HG03095 (cell line): ENCODE results near the gene SMAP1.

ENCODE experiments used
- ATAC-seq: cut with Tn5 transposase; IDR thresholded peaks from one replicate; pipeline ENCODE4 v1.9.1; 2021; ENCODE audit warnings: moderate library complexity; ENCODE audit not compliant: unreplicated experiment

The SMAP1 gene

DNA sequence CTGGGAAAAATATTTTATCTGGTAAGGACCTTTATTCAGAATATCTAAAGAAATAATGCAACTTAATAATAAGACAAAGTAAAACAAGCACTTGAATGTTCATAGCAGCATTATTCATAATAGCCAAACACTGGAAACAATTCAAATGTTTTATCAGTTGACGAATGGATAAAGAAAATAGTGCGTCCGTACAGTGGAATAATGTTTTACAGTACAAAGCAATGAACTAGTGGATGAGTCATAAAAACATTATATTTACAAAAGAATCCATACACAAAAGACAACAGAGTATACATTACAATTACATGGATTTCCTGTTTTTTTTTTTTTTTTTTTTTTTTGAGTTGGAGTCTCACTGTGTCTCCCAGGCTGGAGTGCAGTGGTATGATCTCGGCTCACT, 12.7 kb downstream of the SMAP1 start:
- ATAC-seq: no peak

GRCh38 chr6:70684794-70685493, 17.3 kb downstream of the SMAP1 start:
- no peak for ATAC-seq

DNA sequence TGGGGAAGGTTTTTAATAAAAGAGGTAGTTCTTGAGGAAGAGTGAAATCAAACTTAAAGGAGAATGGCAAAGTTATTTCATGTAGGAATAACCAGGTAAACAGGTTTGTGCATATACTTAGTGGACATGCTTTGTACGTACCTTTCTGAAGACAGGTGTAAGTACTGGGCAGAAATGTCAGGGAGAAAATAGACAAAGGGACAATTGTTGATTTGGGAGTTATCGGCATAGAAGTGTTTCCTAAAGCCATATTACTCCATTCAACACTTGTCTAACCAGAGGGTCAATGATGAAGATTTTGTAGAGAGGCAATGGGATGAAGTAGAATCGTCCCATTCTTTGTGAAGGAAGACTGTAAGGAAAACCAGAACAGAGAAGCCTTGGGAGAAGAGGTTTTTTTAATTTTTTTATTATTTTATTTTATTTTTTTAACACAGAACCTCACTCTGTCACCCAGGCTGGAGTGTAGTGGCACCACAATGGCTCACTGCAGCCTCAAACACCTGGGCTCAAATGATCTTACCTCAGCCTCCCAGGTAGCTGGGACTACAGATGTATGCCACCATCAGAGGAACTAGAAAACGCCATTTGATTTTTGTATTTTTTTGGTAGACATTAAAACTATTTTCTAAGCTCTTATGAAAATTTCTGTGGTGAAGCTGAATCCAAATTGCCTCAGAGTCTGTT, 18.0 kb downstream of the SMAP1 start:
- ATAC-seq: no peak

GRCh38 chr6:70686548-70687133, 19.0 kb downstream of the SMAP1 start:
- no peak for ATAC-seq

DNA sequence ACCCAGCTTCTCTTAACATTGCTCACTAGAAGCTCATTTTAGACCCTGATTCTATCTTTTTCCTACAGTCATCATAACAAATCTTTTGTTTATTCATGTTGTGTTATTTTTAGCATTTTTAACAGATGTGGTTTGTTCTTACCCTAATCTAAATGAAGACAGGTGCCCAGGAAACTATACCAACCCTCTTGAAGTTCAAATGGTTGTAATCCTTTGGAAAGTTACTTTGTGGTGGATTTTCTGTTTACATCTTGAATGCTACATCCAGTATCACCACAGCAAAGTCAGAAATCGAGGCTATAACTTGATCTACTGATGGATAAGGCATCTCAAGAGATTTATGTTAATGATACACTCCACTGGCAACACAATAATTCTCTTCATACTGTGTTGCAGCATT, 26.2 kb downstream of the SMAP1 start:
- no peak for ATAC-seq

- ATAC-seq: no peak
Observed at GRCh38 chr6:70694371-70694770, 26.7 kb downstream of the SMAP1 start.

DNA sequence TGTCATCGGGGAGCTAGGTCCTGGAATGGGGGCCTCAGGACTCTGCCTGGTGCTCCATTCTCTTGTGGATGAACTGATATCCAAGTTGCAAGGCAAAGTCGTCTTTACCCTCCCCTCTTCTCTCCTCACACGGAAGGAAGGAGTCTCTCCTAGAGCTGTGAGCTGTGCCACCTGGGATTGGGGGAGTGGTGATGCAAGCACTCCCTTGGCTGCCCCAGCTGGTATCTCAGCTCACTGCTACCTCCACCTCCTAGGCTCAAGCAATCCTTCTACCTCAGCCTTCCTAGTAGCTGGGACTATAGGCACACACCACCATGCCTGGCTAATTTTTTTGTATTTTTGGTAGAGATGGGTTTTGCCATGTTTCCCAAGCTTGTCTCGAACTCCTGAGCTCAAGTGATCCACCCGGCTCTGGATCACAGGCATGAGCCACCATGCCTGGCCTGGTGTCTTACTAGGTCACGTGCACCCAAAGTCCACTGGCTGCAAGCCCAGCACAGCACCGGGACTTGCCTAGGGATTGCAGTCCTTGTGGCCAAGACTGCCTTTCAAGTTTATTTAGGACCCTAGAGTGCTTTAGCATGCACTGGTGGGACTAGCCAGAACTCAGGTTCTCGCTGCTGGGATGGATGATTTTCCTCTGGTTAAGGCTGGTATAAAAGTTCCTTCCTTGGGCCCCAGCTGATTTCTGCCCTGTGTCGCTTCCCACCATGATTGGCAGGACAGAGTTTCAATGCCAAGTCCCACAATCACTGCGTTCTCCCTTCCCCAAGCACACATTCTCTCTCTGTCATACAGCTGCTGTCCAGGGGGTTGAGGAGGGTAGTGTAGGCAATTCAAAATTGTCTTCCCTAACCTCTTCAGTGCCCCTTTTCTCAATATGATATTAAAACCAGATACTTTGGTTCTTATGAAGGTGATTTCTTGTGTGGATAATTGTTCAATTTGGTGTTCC, 33.5 kb downstream of the SMAP1 start:
- ATAC-seq: no peak

DNA sequence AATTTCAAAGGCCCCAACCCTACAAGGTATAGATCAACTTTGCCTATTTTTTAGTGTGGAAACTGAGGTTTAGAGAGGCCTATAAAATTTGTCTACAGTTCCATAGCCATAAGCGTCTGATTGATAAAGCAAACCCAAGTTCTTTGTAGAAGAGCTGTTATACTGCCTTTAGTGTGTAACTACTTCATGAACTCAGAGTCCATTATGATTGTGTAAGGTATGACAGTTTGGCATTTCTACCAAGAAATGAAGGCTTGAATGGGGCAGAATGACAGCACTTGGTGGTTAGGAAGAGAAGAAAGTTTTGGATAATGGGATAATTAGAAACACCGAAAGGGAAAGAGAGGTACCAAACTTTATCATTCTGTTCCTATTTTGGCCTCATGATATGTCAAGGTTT, 38.1 kb downstream of the SMAP1 start:
- ATAC-seq: no peak

DNA sequence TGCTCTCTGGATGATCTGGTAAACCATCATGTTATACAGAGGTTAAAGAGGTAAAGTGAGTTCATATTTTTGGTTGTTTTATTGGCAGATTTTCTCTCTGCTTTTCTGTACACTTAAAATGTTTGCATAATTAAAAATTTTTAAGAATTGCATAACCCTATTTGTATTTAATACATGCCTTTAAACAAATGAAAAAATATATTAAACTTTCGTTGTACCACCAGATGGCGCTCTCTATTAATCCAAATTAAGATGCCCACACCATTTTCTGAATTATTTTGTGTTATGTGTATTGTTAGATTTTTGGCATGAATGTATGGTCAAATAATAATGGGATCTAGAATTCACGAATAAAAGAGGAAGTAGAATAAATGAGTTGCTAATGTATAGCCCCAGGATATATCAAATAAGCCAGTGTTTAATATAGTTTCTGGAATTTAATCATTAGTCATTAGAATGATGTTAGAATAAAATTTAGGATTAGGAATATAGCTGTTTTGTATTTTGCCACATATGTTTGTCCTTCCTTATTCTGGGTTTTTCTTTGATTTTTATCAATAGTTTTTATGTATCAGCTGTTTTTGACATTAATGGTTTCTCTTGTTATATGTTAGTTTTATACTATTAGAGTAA, 38.9 kb downstream of the SMAP1 start:
- ATAC-seq: no peak

GRCh38 chr6:70707893-70708292, 40.2 kb downstream of the SMAP1 start:
- no peak for ATAC-seq

- ATAC-seq: no peak
Observed at GRCh38 chr6:70708448-70708847, 40.8 kb downstream of the SMAP1 start.

DNA sequence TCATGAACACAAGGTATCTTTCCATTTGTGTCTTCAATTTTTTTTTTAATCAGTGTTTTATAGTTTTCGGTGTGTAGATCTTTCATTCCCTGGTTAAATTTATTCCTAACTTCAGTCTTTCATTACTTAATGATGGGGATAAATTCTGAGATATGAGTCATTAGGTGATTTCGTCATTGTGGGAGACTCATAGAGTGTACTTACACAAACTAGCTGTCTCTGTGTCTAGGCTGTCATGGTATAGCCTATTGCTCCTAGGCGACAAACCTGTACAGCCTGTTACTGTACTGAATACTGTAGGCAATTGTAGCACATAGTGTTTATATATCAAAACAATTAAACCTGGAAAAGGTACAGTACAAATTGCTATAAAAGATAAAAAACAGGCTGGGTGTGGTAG, 42.1 kb downstream of the SMAP1 start:
- no peak for ATAC-seq

DNA sequence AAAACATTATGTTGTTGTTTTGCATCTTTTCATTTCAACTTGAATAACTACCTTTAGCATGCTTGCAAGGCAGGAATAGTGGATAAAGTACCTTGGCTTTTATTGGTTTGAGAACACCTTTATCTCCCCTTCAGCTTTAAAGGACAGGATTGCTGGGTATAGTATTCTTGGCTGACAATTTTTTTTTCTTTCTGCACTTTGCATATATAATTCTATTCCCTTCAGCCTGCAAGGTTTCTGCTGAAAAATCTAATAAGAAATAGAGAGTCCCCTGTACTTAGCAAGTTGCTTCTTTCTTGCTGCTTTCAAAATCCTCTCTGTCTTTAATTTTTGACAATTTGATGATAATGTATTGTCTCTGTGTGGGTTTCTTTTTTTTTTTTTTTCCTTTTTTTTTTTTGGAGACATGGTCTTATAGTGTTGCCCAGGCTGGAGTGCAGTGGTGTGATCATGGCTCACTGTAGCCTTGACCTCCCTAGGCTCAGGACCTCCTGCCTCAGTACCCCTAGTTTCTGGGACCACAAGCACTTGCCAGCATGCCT, 47.1 kb downstream of the SMAP1 start:
- ATAC-seq: no peak

- ATAC-seq: no peak
Observed at GRCh38 chr6:70717038-70717801, 49.5 kb downstream of the SMAP1 start.

GRCh38 chr6:70724524-70724923, 56.8 kb downstream of the SMAP1 start:
- no peak for ATAC-seq

DNA sequence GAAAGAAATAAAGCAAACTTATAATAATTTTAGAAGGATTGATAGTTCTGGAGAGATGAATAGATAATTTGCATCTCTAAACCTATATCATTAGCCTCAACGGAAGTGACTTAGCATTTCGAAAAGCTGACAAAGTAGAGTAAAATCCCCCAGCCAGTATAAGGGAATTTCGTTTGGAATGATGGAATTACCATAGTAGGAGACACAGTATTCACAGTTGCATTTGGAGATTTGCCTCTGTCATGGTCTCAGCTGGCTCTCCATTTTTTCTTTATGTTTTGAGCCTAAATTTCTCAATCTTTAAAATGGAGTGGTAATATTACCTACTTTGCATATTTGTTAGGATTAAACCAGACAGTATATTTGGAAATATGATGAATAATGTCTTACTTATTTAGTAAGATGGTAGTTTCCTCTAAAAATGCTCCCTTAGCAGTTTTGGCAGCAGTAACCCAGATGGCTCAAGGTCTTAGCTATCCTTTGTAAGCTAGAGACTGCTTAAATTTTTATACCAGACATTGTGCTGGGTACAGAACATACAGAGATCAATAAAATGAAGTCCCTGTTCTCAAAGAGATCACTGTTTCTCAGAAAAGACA, 58.2 kb downstream of the SMAP1 start:
- ATAC-seq: no peak

DNA sequence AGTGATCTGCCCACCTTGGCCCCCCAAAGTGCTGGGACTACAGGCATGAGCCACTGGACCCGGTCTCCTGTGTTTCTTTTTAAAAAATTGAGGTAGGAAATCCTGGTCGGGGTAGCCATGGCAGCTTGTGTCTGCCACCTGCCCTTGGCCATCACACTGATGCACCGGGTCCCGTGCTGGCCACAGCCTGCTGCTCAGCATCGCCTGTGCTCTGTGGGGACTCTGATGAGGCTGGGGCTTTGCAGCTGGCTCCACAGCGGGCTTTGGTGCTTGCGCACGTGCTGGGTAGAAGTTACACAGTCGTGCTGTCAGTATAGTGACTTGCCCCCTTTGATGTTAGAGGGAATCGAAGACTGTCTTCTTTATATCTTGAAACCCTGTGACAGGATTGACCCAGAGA, 66.7 kb downstream of the SMAP1 start:
- ATAC-seq: no peak

DNA sequence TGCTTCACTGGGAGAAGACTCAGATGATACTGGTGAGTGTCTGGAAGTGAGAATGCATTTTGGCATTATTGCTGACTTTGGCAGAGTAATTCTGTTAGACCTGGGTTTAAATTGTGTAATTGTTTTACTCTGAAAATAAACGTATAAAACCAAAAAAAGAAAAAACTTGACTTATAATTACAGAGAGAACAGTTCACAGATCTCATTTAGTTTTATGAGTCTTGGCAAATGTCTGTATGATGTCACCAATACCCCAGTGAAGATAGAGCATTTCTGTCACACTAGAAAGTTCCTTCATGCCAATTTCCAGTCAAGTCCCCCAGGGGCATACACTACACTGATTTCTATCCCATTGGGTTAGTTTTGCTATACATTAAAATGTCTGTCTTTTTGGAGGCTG, 67.3 kb downstream of the SMAP1 start:
- no peak for ATAC-seq

- no peak for ATAC-seq
Observed at GRCh38 chr6:70735513-70735912, 67.8 kb downstream of the SMAP1 start.
